Measurements from ENCODE around the gene PRRT4.

GRCh38 chr7:128389085-128389617, 27.7 kb upstream of the PRRT4 start:
- TF ChIP-seq MYC (IDR thresholded peaks at IDR 0.05; ENCODE audit: low read depth, low read length) (no peak), CTCF (IDR thresholded peaks at IDR 0.05; ENCODE audit: low read depth, low read length) (no peak), POLR2A (IDR thresholded peaks at IDR 0.05; ENCODE audit: extremely low read depth, insufficient read length) (no peak)
